Ishikawa (cell line): ENCODE data around the gene MCAT.

Experiments
- EGR1 ChIP-seq: IDR thresholded peaks from 2 replicates; pipeline ENCODE4 v1.6.1; 2012
- EP300 ChIP-seq: IDR thresholded peaks from 2 replicates; pipeline ENCODE4 v1.6.1; 2012; ENCODE audit warnings: borderline replicate concordance
- MAX ChIP-seq: IDR thresholded peaks from 2 replicates; pipeline ENCODE4 v1.6.1; 2012
- RAD21 ChIP-seq: IDR thresholded peaks from 2 replicates; pipeline ENCODE4 v1.6.1; 2012; ENCODE audit warnings: low read depth
- TAF1 ChIP-seq: IDR thresholded peaks from 2 replicates; pipeline ENCODE4 v1.6.1; 2012; ENCODE audit warnings: low read depth, mild to moderate bottlenecking

- TF ChIP-seq MAX, result no peak
- no peak for TF ChIP-seq EP300
- TF ChIP-seq EGR1, result no peak
- no peak for TF ChIP-seq TAF1
- no peak for TF ChIP-seq RAD21
These were observed 1.8 kb upstream of the MCAT start for GRCh38 chr22:43144949-43145348.
